AG10803 (cell line): ENCODE data around the gene SVBP.
A peak's percentile ranks its signal among the peaks of the same experiment; 100 is the strongest.
"Not testable (repeated sequence)": the region's sequence is repeated elsewhere in the genome, so short reads cannot be mapped to it uniquely, and the experiment has no call there.

Experiments
- DNase-seq: peaks from one replicate; pipeline ENCODE4 v3.0.0; 2010; ENCODE audit warnings: low read depth
- H3K4me3 ChIP-seq: 2 replicates; pipeline ENCODE4 v1.5.1; 2011; ENCODE audit warnings: mild to moderate bottlenecking, low read length, control low read depth
- TF ChIP-seq, protein P1 (sequence below): conservative IDR thresholded peaks from 2 replicates; pipeline ENCODE4 v1.5.1; 2011; ENCODE audit warnings: mild to moderate bottlenecking, low read length, control low read depth, inconsistent platforms

Gene SVBP

GRCh38 chr1:42817976-42818375, 779 bp upstream of the SVBP start:
- DNase-seq: no peak
- TF ChIP-seq, protein P1, sequence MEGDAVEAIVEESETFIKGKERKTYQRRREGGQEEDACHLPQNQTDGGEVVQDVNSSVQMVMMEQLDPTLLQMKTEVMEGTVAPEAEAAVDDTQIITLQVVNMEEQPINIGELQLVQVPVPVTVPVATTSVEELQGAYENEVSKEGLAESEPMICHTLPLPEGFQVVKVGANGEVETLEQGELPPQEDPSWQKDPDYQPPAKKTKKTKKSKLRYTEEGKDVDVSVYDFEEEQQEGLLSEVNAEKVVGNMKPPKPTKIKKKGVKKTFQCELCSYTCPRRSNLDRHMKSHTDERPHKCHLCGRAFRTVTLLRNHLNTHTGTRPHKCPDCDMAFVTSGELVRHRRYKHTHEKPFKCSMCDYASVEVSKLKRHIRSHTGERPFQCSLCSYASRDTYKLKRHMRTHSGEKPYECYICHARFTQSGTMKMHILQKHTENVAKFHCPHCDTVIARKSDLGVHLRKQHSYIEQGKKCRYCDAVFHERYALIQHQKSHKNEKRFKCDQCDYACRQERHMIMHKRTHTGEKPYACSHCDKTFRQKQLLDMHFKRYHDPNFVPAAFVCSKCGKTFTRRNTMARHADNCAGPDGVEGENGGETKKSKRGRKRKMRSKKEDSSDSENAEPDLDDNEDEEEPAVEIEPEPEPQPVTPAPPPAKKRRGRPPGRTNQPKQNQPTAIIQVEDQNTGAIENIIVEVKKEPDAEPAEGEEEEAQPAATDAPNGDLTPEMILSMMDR: no peak
- peak overlapping the region; percentile 67 for H3K4me3 ChIP-seq

DNA sequence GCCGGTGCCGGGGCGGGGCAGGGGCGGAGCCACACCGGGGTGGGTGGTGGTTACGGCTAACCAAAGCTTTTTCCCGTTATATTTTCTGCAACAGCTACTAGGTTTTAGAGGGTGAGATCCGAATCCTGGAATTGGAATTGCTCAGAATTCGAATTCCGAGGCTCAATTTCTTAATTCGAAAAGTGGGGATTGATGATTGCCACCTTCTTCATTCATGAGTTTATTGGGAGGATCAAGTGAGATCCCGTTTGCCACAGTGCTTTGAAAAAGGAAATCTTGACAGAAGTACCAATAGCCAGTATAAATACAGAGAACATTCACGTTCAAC, 207 bp upstream of the SVBP start:
- H3K4me3 ChIP-seq: peak overlapping the region; percentile 67
- TF ChIP-seq, protein P1: no peak
- DNase-seq: no peak

- TF ChIP-seq, protein P1: no peak
- peak overlapping the region; percentile 87 for H3K4me3 ChIP-seq
- no peak for DNase-seq
These were observed 1.1 kb downstream of the SVBP start for GRCh38 chr1:42815941-42816584.

DNA sequence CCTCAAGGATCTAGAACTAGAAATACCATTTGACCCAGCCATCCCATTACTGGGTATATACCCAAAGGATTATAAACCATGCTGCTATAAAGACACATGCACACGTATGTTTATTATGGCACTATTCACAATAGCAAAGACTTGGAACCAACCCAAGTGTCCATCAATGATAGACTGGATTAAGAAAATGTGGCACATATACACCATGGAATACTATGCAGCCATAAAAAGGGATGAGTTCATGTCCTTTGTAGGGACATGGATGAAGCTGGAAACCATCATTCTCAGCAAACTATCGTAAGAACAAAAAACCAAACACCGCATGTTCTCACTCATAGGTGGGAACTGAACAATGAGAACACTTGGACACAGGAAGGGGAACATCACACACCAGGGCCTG, 2.4 kb downstream of the SVBP start:
- DNase-seq, H3K4me3 ChIP-seq: not testable (repeated sequence)

DNA sequence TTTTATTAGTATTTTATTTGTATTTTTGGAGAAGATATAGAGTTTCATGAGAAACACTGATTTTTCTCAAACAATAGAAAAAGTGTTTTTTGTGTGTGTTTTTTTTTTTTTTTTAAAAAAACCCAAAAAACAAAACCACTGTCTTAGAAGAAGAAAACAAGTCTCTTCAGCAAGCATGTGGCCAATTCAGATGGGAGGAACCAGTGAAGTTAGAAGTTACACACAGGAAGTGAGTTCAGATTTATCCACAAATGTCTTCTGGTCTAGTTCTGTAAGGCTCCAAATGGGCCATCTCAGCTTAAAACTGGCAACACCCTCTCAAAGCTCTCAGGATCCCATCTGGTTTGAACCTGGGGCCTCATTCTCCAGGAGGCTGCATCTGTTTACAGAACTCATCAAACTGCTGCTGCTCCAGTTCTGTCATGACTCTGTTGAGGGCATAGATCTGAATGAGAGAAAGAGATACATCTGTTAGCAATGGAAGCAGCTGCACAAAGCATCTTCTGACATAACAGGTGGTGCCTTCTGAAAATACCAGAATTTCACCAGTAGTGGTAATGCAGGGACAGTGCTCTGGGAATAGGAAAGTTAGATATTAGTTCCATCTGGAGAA, 10.0 kb downstream of the SVBP start:
- H3K4me3 ChIP-seq: no peak overlapping the region
- no peak for DNase-seq
- TF ChIP-seq, protein P1: no peak

- TF ChIP-seq, protein P1: no peak
- H3K4me3 ChIP-seq: no peak overlapping the region
- DNase-seq: no peak
These were observed 10.6 kb downstream of the SVBP start for GRCh38 chr1:42806593-42806992.

DNA sequence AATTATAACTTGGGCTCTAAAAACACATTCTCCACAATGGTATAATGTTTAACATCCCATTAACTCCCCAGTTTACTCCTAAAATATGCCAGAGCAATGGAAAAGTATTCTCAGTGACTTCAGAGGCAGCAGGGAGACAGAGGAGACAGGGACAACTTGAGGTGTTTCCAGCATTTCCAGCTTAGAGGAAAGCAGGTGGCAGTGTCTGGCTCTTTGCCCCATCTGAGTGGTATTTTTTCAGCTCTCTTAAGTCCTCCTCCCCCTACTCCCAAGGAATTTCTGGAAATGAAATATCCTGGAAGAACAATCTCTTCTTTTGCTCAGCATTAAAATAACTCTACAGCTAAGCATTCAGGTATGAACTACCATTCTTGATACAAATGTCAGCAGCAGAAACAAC, 11.0 kb downstream of the SVBP start:
- no peak for DNase-seq
- TF ChIP-seq, protein P1: no peak
- H3K4me3 ChIP-seq: no peak overlapping the region
